ENCODE measurements around the gene SLC22A13.

SLC22A13 gene

GRCh38 chr3:38274864-38275649 lies 9.4 kb downstream of the SLC22A13 start:
- no peak for DNase-seq (ENCODE audit: low spot score)
- no peak for TF ChIP-seq CTCF (IDR thresholded peaks at IDR 0.05; ENCODE audit: extremely low read depth, missing control alignments)

- DNase-seq (ENCODE audit: low spot score): no peak
- no peak for TF ChIP-seq CTCF (IDR thresholded peaks at IDR 0.05; ENCODE audit: extremely low read depth, missing control alignments)
Observed at GRCh38 chr3:38275658-38276057, 10.0 kb downstream of the SLC22A13 start.

- TF ChIP-seq CTCF (IDR thresholded peaks at IDR 0.05; ENCODE audit: extremely low read depth, missing control alignments): no peak
- no peak for DNase-seq (ENCODE audit: low spot score)
Observed at GRCh38 chr3:38276081-38276916, 10.7 kb downstream of the SLC22A13 start.

- DNase-seq (ENCODE audit: low spot score): no peak
- TF ChIP-seq CTCF (IDR thresholded peaks at IDR 0.05; ENCODE audit: extremely low read depth, missing control alignments): no peak
Observed at GRCh38 chr3:38276917-38277630, 11.5 kb downstream of the SLC22A13 start.

GRCh38 chr3:38278841-38279240 lies 13.2 kb downstream of the SLC22A13 start:
- TF ChIP-seq CTCF (IDR thresholded peaks at IDR 0.05; ENCODE audit: extremely low read depth, missing control alignments): no peak
- no peak for DNase-seq (ENCODE audit: low spot score)

- TF ChIP-seq CTCF (IDR thresholded peaks at IDR 0.05; ENCODE audit: extremely low read depth, missing control alignments): peak; percentile 18
- no peak for DNase-seq (ENCODE audit: low spot score)
Observed at GRCh38 chr3:38281895-38282686, 16.5 kb downstream of the SLC22A13 start, which contains the start of gene SLC22A14. Gene SLC22A14, plus strand, starts transcription at chr3:38282294. Its CDS starts 23,733 bp downstream, at chr3:38306027.

Data from GM20000 (cell line).